HCT116 (cell line): ENCODE measurements around the gene PRKG1.

ENCODE experiments used
- CEBPB ChIP-seq: IDR thresholded peaks from 2 replicates; pipeline ENCODE4 v1.6.1; 2012; ENCODE audit warnings: low read depth
- FOSL1 ChIP-seq: IDR thresholded peaks from 2 replicates; pipeline ENCODE4 v1.6.1; 2012; ENCODE audit warnings: low read depth
- POLR2A ChIP-seq: IDR thresholded peaks from 2 replicates; pipeline ENCODE4 v1.7.0; 2011; ENCODE audit warnings: borderline replicate concordance; ENCODE audit not compliant: insufficient read depth, insufficient read length; ENCODE audit errors: extremely low read depth
- TF ChIP-seq, protein P1 (sequence below), 3 experiments: fragments of 200-600 bp in 1 of 3; sonication (generic) in 1 of 3; IDR thresholded peaks in 2 of 3; conservative IDR thresholded peaks in 1 of 3; 2 replicates each; pipeline ENCODE4 v1.5.1; 2012 to 2017; ENCODE audit warnings: low read depth in 2 of 3, low read length in 2 of 3, antibody characterized with exemption in 1 of 3, borderline replicate concordance in 1 of 3, control low read depth in 1 of 3, mild to moderate bottlenecking in 1 of 3, mixed read lengths in 1 of 3, mixed run types in 1 of 3, moderate library complexity in 1 of 3; ENCODE audit not compliant: insufficient read depth in 1 of 3

DNA sequence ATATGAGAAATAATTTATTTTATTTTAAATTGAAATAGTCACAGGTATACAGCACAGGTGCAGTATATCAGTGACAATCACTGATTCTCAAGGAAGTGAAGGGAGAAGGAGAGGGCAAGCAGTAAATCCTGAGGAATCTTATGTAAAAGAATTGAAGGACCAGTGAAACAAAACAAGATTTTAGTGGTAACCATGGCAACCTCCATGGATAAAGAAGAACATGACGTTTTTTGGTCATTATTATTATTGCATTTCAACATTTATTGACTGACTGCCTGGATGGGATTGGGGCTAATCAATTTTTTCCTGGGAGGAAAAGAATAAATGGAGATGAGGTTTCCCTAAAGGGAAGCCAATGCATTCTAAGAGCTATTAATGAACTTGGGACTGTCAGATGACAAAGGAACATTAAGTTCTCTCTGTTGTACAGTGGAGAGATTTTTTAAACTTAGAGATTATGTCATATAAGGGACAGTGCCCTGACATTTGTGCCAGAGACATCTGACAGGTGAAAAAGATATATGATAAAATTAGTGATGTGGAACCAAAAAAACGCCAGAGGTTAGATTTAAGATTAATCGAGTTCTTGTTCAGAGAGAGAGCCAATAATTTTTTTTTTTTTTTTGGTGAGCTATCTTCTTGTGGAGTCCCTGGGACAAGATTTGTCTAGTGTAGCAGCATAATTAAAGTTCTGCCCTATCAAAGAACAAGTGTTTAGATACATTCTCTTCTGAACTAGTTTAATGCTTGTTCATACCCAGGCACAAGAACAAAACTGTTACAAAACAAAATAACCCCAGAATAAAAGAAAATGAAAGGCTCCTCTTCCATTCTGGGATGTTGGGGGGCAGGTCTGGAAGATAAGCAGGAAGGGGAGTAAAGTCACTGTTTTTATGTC is 345.2 kb downstream of the PRKG1 start:
- TF ChIP-seq, protein P1, sequence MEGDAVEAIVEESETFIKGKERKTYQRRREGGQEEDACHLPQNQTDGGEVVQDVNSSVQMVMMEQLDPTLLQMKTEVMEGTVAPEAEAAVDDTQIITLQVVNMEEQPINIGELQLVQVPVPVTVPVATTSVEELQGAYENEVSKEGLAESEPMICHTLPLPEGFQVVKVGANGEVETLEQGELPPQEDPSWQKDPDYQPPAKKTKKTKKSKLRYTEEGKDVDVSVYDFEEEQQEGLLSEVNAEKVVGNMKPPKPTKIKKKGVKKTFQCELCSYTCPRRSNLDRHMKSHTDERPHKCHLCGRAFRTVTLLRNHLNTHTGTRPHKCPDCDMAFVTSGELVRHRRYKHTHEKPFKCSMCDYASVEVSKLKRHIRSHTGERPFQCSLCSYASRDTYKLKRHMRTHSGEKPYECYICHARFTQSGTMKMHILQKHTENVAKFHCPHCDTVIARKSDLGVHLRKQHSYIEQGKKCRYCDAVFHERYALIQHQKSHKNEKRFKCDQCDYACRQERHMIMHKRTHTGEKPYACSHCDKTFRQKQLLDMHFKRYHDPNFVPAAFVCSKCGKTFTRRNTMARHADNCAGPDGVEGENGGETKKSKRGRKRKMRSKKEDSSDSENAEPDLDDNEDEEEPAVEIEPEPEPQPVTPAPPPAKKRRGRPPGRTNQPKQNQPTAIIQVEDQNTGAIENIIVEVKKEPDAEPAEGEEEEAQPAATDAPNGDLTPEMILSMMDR (IDR thresholded peaks at IDR 0.05 in 2 of 3, conservative IDR thresholded peaks at IDR 0.05 in 1 of 3; ENCODE audit: borderline replicate concordance in 1 of 3, insufficient read depth in 1 of 3, low read depth in 2 of 3, low read length in 2 of 3), result no peak
- TF ChIP-seq CEBPB (no peak), FOSL1 (no peak), POLR2A (no peak)
